ENCODE measurements around the gene OR9G4.

Gene OR9G4

GRCh38 chr11:56748597-56748996 is at the start of gene OR9G4:
Gene OR9G4, minus strand, starts transcription at chr11:56748697. Its CDS starts 4,931 bp downstream, at chr11:56743766.
- no peak for DNase-seq (ENCODE audit: low read depth)

GRCh38 chr11:56783448-56784041 is 35.0 kb upstream of the OR9G4 start:
- peak; percentile 30 for DNase-seq (ENCODE audit: low read depth)

- DNase-seq (ENCODE audit: low read depth): no peak
Observed at GRCh38 chr11:56782167-56782847, 33.8 kb upstream of the OR9G4 start.

GRCh38 chr11:56776809-56777208 is 28.3 kb upstream of the OR9G4 start:
- no peak for DNase-seq (ENCODE audit: low read depth)

GRCh38 chr11:56764976-56765375 is 16.5 kb upstream of the OR9G4 start:
- DNase-seq (ENCODE audit: low read depth): no peak

GRCh38 chr11:56751480-56751879 is 3.0 kb upstream of the OR9G4 start:
- DNase-seq (ENCODE audit: low read depth): no peak

GRCh38 chr11:56750190-56750589 is 1.7 kb upstream of the OR9G4 start:
- no peak for DNase-seq (ENCODE audit: low read depth)

GRCh38 chr11:56740886-56741285 is 7.6 kb downstream of the OR9G4 start:
- DNase-seq (ENCODE audit: low read depth): no peak

- no peak for DNase-seq (ENCODE audit: low read depth)
Observed at GRCh38 chr11:56740107-56740506, 8.4 kb downstream of the OR9G4 start.

GRCh38 chr11:56720513-56720912 is 28.0 kb downstream of the OR9G4 start:
- no peak for DNase-seq (ENCODE audit: low read depth)

GRCh38 chr11:56716379-56716854 is 32.1 kb downstream of the OR9G4 start:
- DNase-seq (ENCODE audit: low read depth): no peak

- DNase-seq (ENCODE audit: low read depth): no peak
Observed at GRCh38 chr11:56714206-56714605, 34.3 kb downstream of the OR9G4 start.

- DNase-seq (ENCODE audit: low read depth): no peak
Observed at GRCh38 chr11:56706486-56706885, 42.0 kb downstream of the OR9G4 start.

GRCh38 chr11:56705784-56706396 is 42.6 kb downstream of the OR9G4 start:
- no peak for DNase-seq (ENCODE audit: low read depth)

GRCh38 chr11:56700914-56701485 is 47.5 kb downstream of the OR9G4 start:
- no peak for DNase-seq (ENCODE audit: low read depth)

GRCh38 chr11:56700242-56700913 is 48.1 kb downstream of the OR9G4 start:
- DNase-seq (ENCODE audit: low read depth): no peak

- DNase-seq (ENCODE audit: low read depth): no peak
Observed at GRCh38 chr11:56698795-56699194, 49.7 kb downstream of the OR9G4 start, which contains the start of gene OR9G1. Gene OR9G1, plus strand, starts transcription at chr11:56699095. Its CDS starts 1,293 bp downstream, at chr11:56700388.

- no peak for DNase-seq (ENCODE audit: low read depth)
Observed at GRCh38 chr11:56693428-56693827, 55.1 kb downstream of the OR9G4 start.

Data from stromal cell of bone marrow (primary cell).